Epithelial cell of esophagus (primary cell): Measurements from ENCODE around the gene PDLIM5.
A peak's percentile ranks its signal among the peaks of the same experiment; 100 is the strongest.

ENCODE experiments used
- DNase-seq: peaks from one replicate; pipeline ENCODE4 v3.0.0; 2010; ENCODE audit warnings: low read depth
- H3K4me3 ChIP-seq: 2 replicates; pipeline ENCODE4 v1.5.1; 2011; ENCODE audit warnings: mild to moderate bottlenecking, low read length, control low read depth
- CTCF ChIP-seq: IDR thresholded peaks from 2 replicates; pipeline ENCODE4 v1.5.1; 2011; ENCODE audit warnings: low read depth, mild to moderate bottlenecking, low read length, control low read depth, inconsistent platforms; ENCODE audit not compliant: insufficient read depth; ENCODE audit errors: missing control alignments

The PDLIM5 gene

GRCh38 chr4:94479358-94480141, 27.8 kb downstream of the PDLIM5 start:
- no peak for TF ChIP-seq CTCF
- H3K4me3 ChIP-seq, result no peak overlapping the region
- DNase-seq, result no peak

DNA sequence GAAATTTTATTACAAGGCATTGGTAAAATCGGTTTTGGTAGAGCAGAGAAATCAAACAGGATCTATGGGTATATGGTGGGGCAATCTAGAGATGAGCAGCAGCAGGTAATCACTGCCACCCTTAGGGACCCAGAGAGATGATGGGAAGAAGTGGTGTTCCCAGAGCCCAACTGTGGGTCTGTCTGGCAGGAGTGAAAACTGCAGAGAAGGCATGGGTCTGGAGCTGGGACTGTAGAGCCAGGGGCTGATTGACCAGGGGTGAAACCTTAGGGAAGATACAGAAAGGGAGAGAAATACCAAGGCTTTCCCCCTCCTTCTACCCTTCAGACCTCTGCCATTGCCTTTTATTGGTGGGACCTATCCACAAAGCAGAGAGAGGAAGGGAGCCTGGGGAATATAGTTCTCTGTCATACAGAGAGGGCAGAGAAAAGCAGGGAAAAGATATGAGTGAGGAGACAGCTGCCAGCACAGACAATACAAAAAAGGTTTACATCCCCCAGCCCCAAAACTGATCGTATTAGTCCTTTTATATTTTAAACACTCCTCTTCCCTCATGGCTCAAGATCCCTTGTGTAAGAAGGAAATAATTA, 28.7 kb downstream of the PDLIM5 start:
- H3K4me3 ChIP-seq, result no peak overlapping the region
- no peak for TF ChIP-seq CTCF
- no peak for DNase-seq

DNA sequence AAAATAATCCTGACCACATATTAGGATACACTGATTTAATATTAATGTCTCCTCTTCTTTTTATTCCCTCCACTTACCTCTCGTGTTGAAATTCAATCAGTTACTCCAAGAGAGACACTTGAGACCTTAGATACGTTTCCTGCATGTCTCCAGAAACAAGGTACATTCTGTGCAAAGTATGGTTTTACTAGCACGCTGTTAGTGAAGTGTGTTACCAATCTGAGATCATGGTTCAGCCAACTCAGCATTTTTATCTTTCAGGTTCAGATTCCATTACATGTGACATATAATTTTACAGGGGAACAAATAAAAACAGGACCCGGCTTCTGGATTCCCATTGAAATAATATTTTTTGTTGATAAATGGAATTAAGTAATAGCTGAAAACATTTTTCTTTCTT, 32.2 kb downstream of the PDLIM5 start:
- DNase-seq, result no peak
- no peak for TF ChIP-seq CTCF
- H3K4me3 ChIP-seq, result no peak overlapping the region

- no peak for DNase-seq
- H3K4me3 ChIP-seq, result no peak overlapping the region
- TF ChIP-seq CTCF, result no peak
These were observed 33.1 kb downstream of the PDLIM5 start for GRCh38 chr4:94484818-94485217.

DNA sequence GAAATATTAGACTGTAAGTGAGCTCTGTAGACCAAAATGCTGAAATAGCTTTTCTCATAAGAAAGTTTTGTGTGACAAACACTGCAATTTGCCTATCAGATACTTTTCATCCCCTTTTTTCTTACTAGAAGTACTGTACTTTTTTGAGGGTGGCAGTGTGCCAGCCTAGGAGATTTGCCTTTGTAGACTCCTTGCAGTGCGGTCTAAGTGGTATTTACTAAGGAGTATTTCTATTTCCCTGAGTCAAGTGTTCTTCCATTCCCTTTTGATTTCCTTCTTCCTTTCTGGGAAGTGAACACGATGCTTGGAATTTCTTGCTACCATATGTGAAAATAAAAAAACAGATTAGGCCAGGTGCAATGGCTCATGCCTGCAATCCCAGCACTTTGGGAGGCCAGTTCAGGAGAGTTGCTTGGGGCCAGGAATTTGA, 34.6 kb downstream of the PDLIM5 start:
- H3K4me3 ChIP-seq, result no peak overlapping the region
- no peak for TF ChIP-seq CTCF
- peak; percentile 67 for DNase-seq

DNA sequence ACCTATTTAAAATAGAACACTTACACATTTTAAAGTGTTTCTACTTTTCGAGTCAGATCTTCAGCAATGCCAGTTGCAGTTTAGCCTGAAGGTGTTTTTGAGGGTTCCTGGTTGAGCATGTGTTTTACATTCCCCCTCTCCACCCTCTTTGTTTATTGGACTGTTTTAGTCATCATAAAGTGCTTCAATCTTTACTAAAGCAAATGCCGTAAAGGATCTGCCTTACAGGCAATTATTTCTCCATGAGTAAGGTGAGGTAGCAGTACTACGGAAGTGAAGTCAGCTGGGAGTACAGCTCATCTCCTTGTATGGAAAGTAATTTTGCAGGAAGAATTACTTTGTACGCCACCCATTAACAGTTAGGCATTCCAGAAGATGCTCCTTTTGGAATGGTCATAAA, 36.9 kb downstream of the PDLIM5 start:
- DNase-seq, result peak; percentile 95
- no peak for TF ChIP-seq CTCF
- H3K4me3 ChIP-seq, result no peak overlapping the region
